Vagina (tissue), 2 donors: ENCODE data around the gene DUSP18. TPM values are rescaled to one million over a fixed set of nuclear protein-coding genes. Genes with fewer than 3 reads are reported as not detected.

Source experiments
- DNase-seq, 2 donors: peaks; one replicate each; pipeline ENCODE4 v3.0.0-alpha.2; 2017; ENCODE audit errors: extremely low spot score in 2 of 2
- H3K27ac ChIP-seq: fragments of 200-600 bp; sonication (generic); one replicate; pipeline ENCODE4 v1.5.1; 2019
- H3K27me3 ChIP-seq: fragments of 200-600 bp; sonication (generic); one replicate; pipeline ENCODE4 v1.5.1; 2019
- H3K36me3 ChIP-seq, 2 donors: fragments of 200-600 bp; sonication (generic); one replicate each; pipeline ENCODE4 v1.5.1; 2017 to 2019
- H3K4me1 ChIP-seq: fragments of 200-600 bp; sonication (generic); one replicate; pipeline ENCODE4 v1.5.1; 2019
- H3K4me3 ChIP-seq, 2 donors: fragments of 200-600 bp; sonication (generic); 1 replicate in 1 of 2; 2 replicates in 1 of 2; pipeline ENCODE4 v1.5.1; 2016 to 2019
- H3K9me3 ChIP-seq: fragments of 200-600 bp; sonication (generic); one replicate; pipeline ENCODE4 v1.5.1; 2019
- CTCF ChIP-seq, 3 experiments: fragments of 450-650 bp in 2 of 3; fragments of 200-600 bp in 1 of 3; sonication (generic) in 1 of 3; IDR thresholded peaks; one replicate each; pipeline ENCODE4 v1.5.1; 2017 to 2019; ENCODE audit warnings: antibody characterized with exemption in 3 of 3, mild to moderate bottlenecking in 2 of 3, moderate library complexity in 2 of 3
- POLR2A ChIP-seq, 2 donors: fragments of 450-650 bp; IDR thresholded peaks; one replicate each; pipeline ENCODE4 v1.6.1; 2017; ENCODE audit warnings: antibody characterized with exemption in 2 of 2, mild to moderate bottlenecking in 2 of 2, moderate library complexity in 2 of 2
- POLR2AphosphoS5 ChIP-seq, 2 donors: sonication (generic); formaldehyde crosslinking; IDR thresholded peaks; one replicate each; pipeline ENCODE4 v1.9.0; 2017; ENCODE audit warnings: antibody characterized with exemption in 2 of 2, mild to moderate bottlenecking in 2 of 2, low read depth in 1 of 2; ENCODE audit not compliant: insufficient read depth in 1 of 2
- intact Hi-C: fragments of 100-400 bp; cut with DNase I; formaldehyde crosslinking; loops from one replicate; pipeline ENCODE4 v1.15.1; 2023
- total RNA-seq: library from RNA; depleted of rRNA; stranded (reverse); fragments of >200 nt; gene quantifications from one replicate; pipeline ENCODE4 v1.2.3, GENCODE V29; 2016

The DUSP18 gene
- total RNA-seq, 1 donor from 2014 or later: 7.4 TPM

- Histone ChIP-seq H3K27me3 (no peaks in the 10 kb centered on the region), H3K36me3 (no peaks in the 10 kb centered on the region), H3K9me3 (no peaks in the 10 kb centered on the region), H3K4me1 (no peaks in the 10 kb centered on the region), H3K4me3 (no peak overlapping the region), H3K27ac (no peak overlapping the region)
- intact Hi-C loops: no loop called here
- DNase-seq: no peak
- TF ChIP-seq CTCF (IDR thresholded peaks at IDR 0.05): no peak
- TF ChIP-seq POLR2AphosphoS5 (IDR thresholded peaks at IDR 0.05; ENCODE audit: insufficient read depth in 1 of 2, low read depth in 1 of 2): no peak
- no peak for TF ChIP-seq POLR2A (IDR thresholded peaks at IDR 0.05)
Observed at GRCh38 chr22:30675436-30675835, 7.8 kb upstream of the DUSP18 start.

- TF ChIP-seq POLR2AphosphoS5 (IDR thresholded peaks at IDR 0.05; ENCODE audit: insufficient read depth in 1 of 2, low read depth in 1 of 2) (no peak), POLR2A (IDR thresholded peaks at IDR 0.05) (no peak), CTCF (IDR thresholded peaks at IDR 0.05) (no peak)
- H3K36me3 ChIP-seq: no peaks in the 10 kb centered on the region
Observed at GRCh38 chr22:30674482-30674881, 6.8 kb upstream of the DUSP18 start.

GRCh38 chr22:30673136-30673535, 5.5 kb upstream of the DUSP18 start:
- H3K36me3 ChIP-seq: no peaks in the 10 kb centered on the region
- no peak for DNase-seq
- TF ChIP-seq POLR2A (IDR thresholded peaks at IDR 0.05) (no peak), POLR2AphosphoS5 (IDR thresholded peaks at IDR 0.05; ENCODE audit: insufficient read depth in 1 of 2, low read depth in 1 of 2) (no peak), CTCF (IDR thresholded peaks at IDR 0.05) (no peak)
- no peaks in the 10 kb centered on the region for H3K9me3 ChIP-seq
- H3K27ac ChIP-seq: no peak overlapping the region
- intact Hi-C loops: no loop called here
- peaks cover 6% of the 10 kb centered on the region for H3K4me1 ChIP-seq
- no peak overlapping the region for H3K4me3 ChIP-seq
- H3K27me3 ChIP-seq: no peaks in the 10 kb centered on the region

More at GRCh38 chr22:30674482-30674881, 6.8 kb upstream of the DUSP18 start:
- Histone ChIP-seq H3K4me1 (no peaks in the 10 kb centered on the region), H3K27me3 (no peaks in the 10 kb centered on the region), H3K9me3 (no peaks in the 10 kb centered on the region), H3K4me3 (no peak overlapping the region), H3K27ac (no peak overlapping the region)
- intact Hi-C loops: no loop called here
- DNase-seq: no peak

GRCh38 chr22:30671071-30671470, 3.4 kb upstream of the DUSP18 start:
- Histone ChIP-seq H3K4me1 (peaks cover 21% of the 10 kb centered on the region), H3K36me3 (no peaks in the 10 kb centered on the region), H3K27me3 (no peaks in the 10 kb centered on the region), H3K9me3 (no peaks in the 10 kb centered on the region), H3K27ac (no peak overlapping the region), H3K4me3 (no peak overlapping the region)
- no peak for TF ChIP-seq CTCF (IDR thresholded peaks at IDR 0.05)
- no peak for TF ChIP-seq POLR2AphosphoS5 (IDR thresholded peaks at IDR 0.05; ENCODE audit: insufficient read depth in 1 of 2, low read depth in 1 of 2)
- no peak for TF ChIP-seq POLR2A (IDR thresholded peaks at IDR 0.05)
- no peak for DNase-seq
- intact Hi-C loops: no loop called here

GRCh38 chr22:30668386-30668710, 673 bp upstream of the DUSP18 start:
- Histone ChIP-seq H3K27me3 (no peaks in the 10 kb centered on the region), H3K4me3 (peak overlapping the region; percentile 70 to 85), H3K9me3 (no peaks in the 10 kb centered on the region), H3K36me3 (peaks cover 0 to 3% of the 10 kb centered on the region in 2 donors), H3K27ac (no peak overlapping the region), H3K4me1 (peaks cover 22% of the 10 kb centered on the region)
- no peak for TF ChIP-seq POLR2AphosphoS5 (IDR thresholded peaks at IDR 0.05; ENCODE audit: insufficient read depth in 1 of 2, low read depth in 1 of 2)
- TF ChIP-seq POLR2A (IDR thresholded peaks at IDR 0.05): no peak
- no peak for TF ChIP-seq CTCF (IDR thresholded peaks at IDR 0.05)
- DNase-seq: no peak
- intact Hi-C loops: no loop called here
